ENCODE data around the gene GATAD2B. TPM values are rescaled to one million over a fixed set of nuclear protein-coding genes. Genes with fewer than 3 reads are reported as not detected.
A peak's percentile ranks its signal among the peaks of the same experiment; 100 is the strongest.
"Not testable (repeated sequence)": the region's sequence is repeated elsewhere in the genome, so short reads cannot be mapped to it uniquely, and the experiment has no call there.

Gene GATAD2B
- total and polyA plus RNA-seq, 5 donors from 2014 or later: 2.9 to 81.5 (median 3.4) TPM

DNA sequence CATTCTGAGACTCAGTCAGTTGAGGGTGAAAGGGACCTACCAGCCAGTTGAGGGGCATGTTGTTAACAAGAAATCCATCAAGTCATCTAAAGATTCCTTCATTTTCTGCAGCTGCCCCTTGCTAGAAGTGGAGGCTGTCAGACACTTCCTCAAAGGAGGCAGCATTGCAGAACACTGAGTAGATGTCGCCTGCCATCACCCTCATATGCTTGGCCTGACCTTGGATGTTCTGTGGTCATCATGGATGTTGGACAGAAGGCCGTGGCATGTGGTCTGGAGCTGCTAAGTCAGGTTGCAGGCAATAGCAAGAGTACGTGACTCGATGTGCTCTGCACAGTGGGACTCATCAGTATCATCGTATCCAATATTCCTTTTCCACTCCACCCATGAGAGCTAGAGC, 70.6 kb downstream of the GATAD2B start:
- no peaks in the 10 kb centered on the region for H3K27me3 Mint-ChIP-seq
- Histone ChIP-seq H3K36me3 (ENCODE audit: control insufficient read depth, insufficient read depth, low read length) (peaks cover 19% of the 10 kb centered on the region), H3K4me3 (ENCODE audit: low read depth, low read length) (no peak overlapping the region), H3K27ac (ENCODE audit: insufficient read depth, low read length, poor library complexity, severe bottlenecking) (no peak overlapping the region), H3K4me1 (ENCODE audit: control insufficient read depth, insufficient read depth, low read length, poor library complexity, severe bottlenecking) (no peaks in the 10 kb centered on the region), H3K27me3 (ENCODE audit: control insufficient read depth, insufficient read depth, low read length) (no peaks in the 10 kb centered on the region), H3K9me3 (ENCODE audit: control insufficient read depth in 2 of 2, low read length in 2 of 2) (no peaks in the 10 kb centered on the region)
- peaks cover 17% of the 10 kb centered on the region for H3K36me3 Mint-ChIP-seq
- peaks cover 20 to 53% (median 42%) of the 10 kb centered on the region in 4 donors for H3K4me1 Mint-ChIP-seq
- ATAC-seq (ENCODE audit: low read depth in 2 of 2) (no peak), DNase-seq (no peak)
- H3K4me3 Mint-ChIP-seq: no peak overlapping the region
- peak overlapping the region in 1 of 3 donors; percentile 68 for H3K27ac Mint-ChIP-seq
- no peaks in the 10 kb centered on the region for H3K9me3 Mint-ChIP-seq

DNA sequence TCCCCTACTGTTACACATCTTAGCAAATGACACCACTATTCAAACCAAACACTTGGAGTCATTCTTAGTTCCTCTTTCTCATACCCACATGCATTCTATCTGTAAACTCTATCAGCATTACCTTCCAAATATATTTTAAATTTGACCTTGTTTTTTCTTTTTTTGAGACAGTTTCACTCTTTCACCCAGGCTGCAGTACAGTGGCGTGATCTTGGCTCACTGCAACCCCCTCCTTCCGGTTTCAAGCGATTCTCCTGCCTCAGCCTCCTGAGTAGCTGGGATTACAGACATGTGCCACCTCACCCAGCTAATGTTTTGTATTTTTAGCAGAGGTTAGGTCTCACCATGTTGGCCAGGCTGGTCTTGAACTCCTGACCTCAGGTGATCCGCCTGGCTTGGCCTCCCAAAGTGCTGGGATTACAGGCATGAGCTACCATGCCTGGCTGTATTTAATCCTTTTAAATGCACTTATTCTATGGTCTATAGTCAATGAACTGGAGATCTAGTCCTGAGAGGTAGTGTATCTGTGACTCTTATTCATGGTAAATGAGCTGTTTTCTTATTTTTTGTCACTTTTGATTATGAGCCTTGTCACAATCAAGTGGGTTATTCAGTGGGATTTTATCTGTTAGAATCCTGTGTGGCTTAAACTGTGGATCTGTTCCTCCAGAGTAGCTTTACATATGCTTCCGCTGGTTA, 73.1 kb downstream of the GATAD2B start:
- peaks cover 20 to 51% (median 40%) of the 10 kb centered on the region in 4 donors for H3K4me1 Mint-ChIP-seq
- H3K36me3 ChIP-seq (ENCODE audit: control insufficient read depth, insufficient read depth, low read length): peaks cover 16% of the 10 kb centered on the region
- peaks cover 17% of the 10 kb centered on the region for H3K36me3 Mint-ChIP-seq
- H3K4me3 ChIP-seq (ENCODE audit: low read depth, low read length): no peak overlapping the region
- no peaks in the 10 kb centered on the region for H3K4me1 ChIP-seq (ENCODE audit: control insufficient read depth, insufficient read depth, low read length, poor library complexity, severe bottlenecking)
- peak in 1 of 3 donors; percentile 41 for DNase-seq
- peak in 1 of 2 donors; percentile 31 for ATAC-seq (ENCODE audit: low read depth in 2 of 2)
- H3K4me3 Mint-ChIP-seq: peak overlapping the region in 2 of 4 donors; percentile 2 to 87
- no peaks in the 10 kb centered on the region for H3K9me3 Mint-ChIP-seq
- H3K27ac ChIP-seq (ENCODE audit: insufficient read depth, low read length, poor library complexity, severe bottlenecking): no peak overlapping the region
- H3K27ac Mint-ChIP-seq: peak overlapping the region; percentile 8 to 79 (median 68)
- H3K27me3 Mint-ChIP-seq: no peaks in the 10 kb centered on the region
- H3K27me3 ChIP-seq (ENCODE audit: control insufficient read depth, insufficient read depth, low read length): no peaks in the 10 kb centered on the region
- no peaks in the 10 kb centered on the region for H3K9me3 ChIP-seq (ENCODE audit: control insufficient read depth in 2 of 2, low read length in 2 of 2)

DNA sequence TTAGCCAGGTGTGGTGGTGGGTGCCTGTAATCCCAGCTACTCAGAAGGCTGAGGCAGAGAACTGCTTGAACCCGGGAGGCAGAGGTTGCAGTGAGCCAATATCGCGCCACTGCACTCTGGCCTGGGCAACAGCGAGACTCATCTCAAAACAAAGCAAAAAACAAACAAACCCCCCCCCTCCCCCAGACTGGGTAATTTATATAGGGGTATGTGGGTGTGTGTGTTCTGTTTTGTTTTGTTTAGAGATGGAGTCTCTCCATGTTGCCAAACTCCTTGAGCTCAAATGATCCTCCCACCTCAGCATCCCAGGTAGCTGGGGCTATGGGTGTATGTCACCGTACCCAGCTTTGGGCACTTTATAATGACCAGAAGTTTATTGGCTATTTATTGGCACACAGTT, 74.0 kb downstream of the GATAD2B start:
- no peak for DNase-seq
- H3K4me1 ChIP-seq (ENCODE audit: control insufficient read depth, insufficient read depth, low read length, poor library complexity, severe bottlenecking): no peaks in the 10 kb centered on the region
- no peak overlapping the region for H3K4me3 ChIP-seq (ENCODE audit: low read depth, low read length)
- ATAC-seq (ENCODE audit: low read depth in 2 of 2): no peak
- H3K27me3 ChIP-seq (ENCODE audit: control insufficient read depth, insufficient read depth, low read length): no peaks in the 10 kb centered on the region
- peaks cover 22 to 51% (median 39%) of the 10 kb centered on the region in 4 donors for H3K4me1 Mint-ChIP-seq
- H3K27ac Mint-ChIP-seq: no peak overlapping the region
- H3K36me3 Mint-ChIP-seq: peaks cover 21% of the 10 kb centered on the region
- H3K9me3 Mint-ChIP-seq: no peaks in the 10 kb centered on the region
- H3K9me3 ChIP-seq (ENCODE audit: control insufficient read depth in 2 of 2, low read length in 2 of 2): no peaks in the 10 kb centered on the region
- H3K36me3 ChIP-seq (ENCODE audit: control insufficient read depth, insufficient read depth, low read length): peaks cover 15% of the 10 kb centered on the region
- no peaks in the 10 kb centered on the region for H3K27me3 Mint-ChIP-seq
- no peak overlapping the region for H3K27ac ChIP-seq (ENCODE audit: insufficient read depth, low read length, poor library complexity, severe bottlenecking)
- no peak overlapping the region for H3K4me3 Mint-ChIP-seq

DNA sequence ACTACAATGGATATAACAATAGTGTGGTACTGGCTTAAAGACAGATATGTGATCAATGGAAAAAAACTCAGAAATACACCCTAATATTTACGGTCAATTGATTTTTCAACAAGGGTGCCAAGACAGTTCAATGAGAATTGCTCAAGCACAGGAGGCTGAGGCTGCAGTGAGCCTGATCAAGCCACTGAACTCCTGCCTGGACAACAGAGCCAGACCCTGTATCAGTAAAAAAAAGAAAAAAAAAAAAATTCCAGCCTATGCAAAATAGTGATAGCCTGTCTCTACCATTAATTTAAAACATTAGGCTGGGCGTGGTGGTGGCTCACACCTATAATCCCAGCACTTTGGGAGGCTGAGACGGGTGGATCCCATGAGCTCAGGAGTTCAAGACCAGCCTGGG, 77.6 kb downstream of the GATAD2B start:
- Mint-ChIP-seq H3K4me3 (no peak overlapping the region), H3K4me1 (peaks cover 18 to 34% (median 31%) of the 10 kb centered on the region in 4 donors), H3K9me3 (no peaks in the 10 kb centered on the region), H3K27me3 (no peaks in the 10 kb centered on the region), H3K27ac (no peak overlapping the region), H3K36me3 (peaks cover 6% of the 10 kb centered on the region)
- no peaks in the 10 kb centered on the region for H3K4me1 ChIP-seq (ENCODE audit: control insufficient read depth, insufficient read depth, low read length, poor library complexity, severe bottlenecking)
- H3K4me3 ChIP-seq (ENCODE audit: low read depth, low read length): no peak overlapping the region
- no peak for ATAC-seq (ENCODE audit: low read depth in 2 of 2)
- H3K36me3 ChIP-seq (ENCODE audit: control insufficient read depth, insufficient read depth, low read length): peaks cover 2% of the 10 kb centered on the region
- no peaks in the 10 kb centered on the region for H3K27me3 ChIP-seq (ENCODE audit: control insufficient read depth, insufficient read depth, low read length)
- H3K9me3 ChIP-seq (ENCODE audit: control insufficient read depth in 2 of 2, low read length in 2 of 2): no peaks in the 10 kb centered on the region
- no peak overlapping the region for H3K27ac ChIP-seq (ENCODE audit: insufficient read depth, low read length, poor library complexity, severe bottlenecking)
- DNase-seq: no peak

DNA sequence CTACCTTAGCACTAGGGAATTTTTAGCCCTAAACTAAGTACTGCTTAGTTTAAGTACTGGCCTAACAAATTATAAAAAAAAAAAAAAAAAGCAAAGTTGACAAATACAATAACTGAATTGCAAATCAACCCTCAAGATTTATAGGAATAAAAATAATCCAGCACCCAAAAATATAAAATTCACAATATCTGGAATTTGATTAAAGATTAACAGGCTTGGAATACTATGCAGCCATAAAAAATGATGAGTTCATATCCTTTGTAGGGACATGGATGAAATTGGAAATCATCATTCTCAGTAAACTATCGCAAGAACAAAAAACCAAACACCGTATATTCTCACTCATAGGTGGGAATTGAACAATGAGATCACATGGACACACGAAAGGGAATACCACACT, 78.4 kb downstream of the GATAD2B start:
- H3K4me3 ChIP-seq (ENCODE audit: low read depth, low read length); H3K4me3 Mint-ChIP-seq; H3K9me3 Mint-ChIP-seq; DNase-seq; H3K36me3 Mint-ChIP-seq; H3K9me3 ChIP-seq (ENCODE audit: control insufficient read depth in 2 of 2, low read length in 2 of 2); H3K27ac ChIP-seq (ENCODE audit: insufficient read depth, low read length, poor library complexity, severe bottlenecking); H3K27me3 Mint-ChIP-seq; H3K4me1 ChIP-seq (ENCODE audit: control insufficient read depth, insufficient read depth, low read length, poor library complexity, severe bottlenecking); H3K27me3 ChIP-seq (ENCODE audit: control insufficient read depth, insufficient read depth, low read length); ATAC-seq (ENCODE audit: low read depth in 2 of 2); H3K36me3 ChIP-seq (ENCODE audit: control insufficient read depth, insufficient read depth, low read length): not testable (repeated sequence)
- Mint-ChIP-seq H3K4me1 (peaks cover 11 to 26% (median 25%) of the 10 kb centered on the region in 4 donors), H3K27ac (peak overlapping the region in 1 of 3 donors; percentile 29)

DNA sequence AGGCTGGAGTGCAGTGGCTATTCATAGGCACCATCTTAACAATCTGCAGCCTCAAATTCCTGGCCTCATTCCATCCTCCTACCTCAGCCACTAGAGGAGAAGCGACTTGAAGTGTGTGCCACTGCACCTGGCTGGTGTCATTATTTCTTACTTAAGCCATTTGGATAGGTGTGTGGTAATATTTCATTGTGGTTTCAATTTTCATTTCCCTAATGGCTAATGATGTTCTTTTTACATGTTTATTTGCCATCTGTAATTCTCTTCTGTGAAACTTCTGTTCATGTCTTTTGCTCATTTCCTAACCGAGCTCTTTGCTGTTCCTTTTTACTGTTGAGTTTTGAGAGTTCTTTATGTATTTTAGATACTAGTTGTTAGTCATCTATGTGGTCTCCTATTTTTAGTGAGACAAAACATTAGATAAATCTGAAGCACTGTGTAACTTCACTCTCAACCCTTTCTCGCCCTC, 80.7 kb downstream of the GATAD2B start:
- H3K9me3 ChIP-seq (ENCODE audit: control insufficient read depth in 2 of 2, low read length in 2 of 2): no peaks in the 10 kb centered on the region
- peaks cover 15 to 32% (median 22%) of the 10 kb centered on the region in 4 donors for H3K4me1 Mint-ChIP-seq
- H3K9me3 Mint-ChIP-seq: no peaks in the 10 kb centered on the region
- no peak overlapping the region for H3K4me3 ChIP-seq (ENCODE audit: low read depth, low read length)
- peak overlapping the region in 2 of 3 donors; percentile 43 to 52 for H3K27ac Mint-ChIP-seq
- no peaks in the 10 kb centered on the region for H3K4me1 ChIP-seq (ENCODE audit: control insufficient read depth, insufficient read depth, low read length, poor library complexity, severe bottlenecking)
- H3K27me3 ChIP-seq (ENCODE audit: control insufficient read depth, insufficient read depth, low read length): no peaks in the 10 kb centered on the region
- ATAC-seq (ENCODE audit: low read depth in 2 of 2) (no peak), DNase-seq (no peak)
- peaks cover 9% of the 10 kb centered on the region for H3K36me3 Mint-ChIP-seq
- H3K27ac ChIP-seq (ENCODE audit: insufficient read depth, low read length, poor library complexity, severe bottlenecking): no peak overlapping the region
- peaks cover 2% of the 10 kb centered on the region for H3K36me3 ChIP-seq (ENCODE audit: control insufficient read depth, insufficient read depth, low read length)
- no peak overlapping the region for H3K4me3 Mint-ChIP-seq
- H3K27me3 Mint-ChIP-seq: no peaks in the 10 kb centered on the region

DNA sequence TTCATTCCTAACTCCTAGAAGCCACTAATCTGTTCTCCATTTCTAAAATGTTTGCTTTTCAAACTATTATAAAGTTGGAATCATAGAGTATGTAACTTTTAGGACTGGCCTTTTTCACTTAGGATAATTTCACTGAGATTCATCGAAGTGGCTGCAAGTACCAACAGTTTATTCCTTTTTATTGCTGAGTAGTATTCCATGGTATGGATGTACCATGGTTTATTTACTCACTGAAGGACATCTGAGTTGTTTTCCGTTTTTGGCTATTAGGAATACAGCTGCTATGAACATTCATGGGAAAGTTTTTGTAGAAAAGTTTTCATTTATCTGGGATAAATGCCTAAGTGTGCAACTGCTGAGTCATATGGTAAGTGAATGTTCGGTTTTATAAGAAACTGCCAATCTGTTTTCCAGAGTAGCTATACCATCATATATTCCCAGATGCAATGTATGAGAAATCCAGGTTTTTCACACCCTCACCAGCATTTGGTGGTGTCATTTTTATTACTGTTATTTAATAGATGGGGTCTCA, 81.2 kb downstream of the GATAD2B start:
- H3K9me3 Mint-ChIP-seq: no peaks in the 10 kb centered on the region
- no peak overlapping the region for H3K4me3 Mint-ChIP-seq
- peaks cover 19 to 38% (median 23%) of the 10 kb centered on the region in 4 donors for H3K4me1 Mint-ChIP-seq
- Histone ChIP-seq H3K36me3 (ENCODE audit: control insufficient read depth, insufficient read depth, low read length) (peaks cover 2% of the 10 kb centered on the region), H3K27ac (ENCODE audit: insufficient read depth, low read length, poor library complexity, severe bottlenecking) (no peak overlapping the region), H3K4me1 (ENCODE audit: control insufficient read depth, insufficient read depth, low read length, poor library complexity, severe bottlenecking) (no peaks in the 10 kb centered on the region), H3K27me3 (ENCODE audit: control insufficient read depth, insufficient read depth, low read length) (no peaks in the 10 kb centered on the region), H3K9me3 (ENCODE audit: control insufficient read depth in 2 of 2, low read length in 2 of 2) (no peaks in the 10 kb centered on the region), H3K4me3 (ENCODE audit: low read depth, low read length) (no peak overlapping the region)
- DNase-seq (no peak), ATAC-seq (ENCODE audit: low read depth in 2 of 2) (no peak)
- H3K27ac Mint-ChIP-seq: no peak overlapping the region
- H3K36me3 Mint-ChIP-seq: peaks cover 9% of the 10 kb centered on the region
- no peaks in the 10 kb centered on the region for H3K27me3 Mint-ChIP-seq

DNA sequence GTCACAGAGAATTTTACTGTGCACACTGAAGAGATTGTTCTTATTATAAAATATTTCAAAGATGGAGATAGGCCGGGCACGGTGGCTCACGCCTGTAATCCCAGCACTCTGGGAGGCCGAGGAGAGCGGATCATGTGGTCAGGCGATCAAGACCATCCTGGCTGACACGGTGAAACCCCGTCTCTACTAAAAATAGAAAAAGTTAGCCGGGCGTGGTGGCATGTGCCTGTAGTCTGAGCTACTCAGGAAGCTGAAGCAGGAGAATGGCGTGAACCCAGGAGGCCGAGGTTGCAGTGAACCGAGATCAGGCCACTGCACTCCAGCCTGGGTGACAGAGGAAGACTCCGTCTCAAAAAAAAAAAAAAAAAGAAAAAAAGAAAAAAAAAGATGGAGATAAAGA, 82.0 kb downstream of the GATAD2B start:
- H3K9me3 Mint-ChIP-seq; DNase-seq; H3K4me1 ChIP-seq (ENCODE audit: control insufficient read depth, insufficient read depth, low read length, poor library complexity, severe bottlenecking); H3K36me3 Mint-ChIP-seq; H3K27me3 ChIP-seq (ENCODE audit: control insufficient read depth, insufficient read depth, low read length); H3K36me3 ChIP-seq (ENCODE audit: control insufficient read depth, insufficient read depth, low read length); H3K4me3 ChIP-seq (ENCODE audit: low read depth, low read length); H3K9me3 ChIP-seq (ENCODE audit: control insufficient read depth in 2 of 2, low read length in 2 of 2); ATAC-seq (ENCODE audit: low read depth in 2 of 2); H3K4me3 Mint-ChIP-seq; H3K27ac ChIP-seq (ENCODE audit: insufficient read depth, low read length, poor library complexity, severe bottlenecking); H3K27me3 Mint-ChIP-seq: not testable (repeated sequence)
- Mint-ChIP-seq H3K27ac (peak overlapping the region in 1 of 3 donors; percentile 38), H3K4me1 (peaks cover 19 to 38% (median 22%) of the 10 kb centered on the region in 4 donors)
